Measurements from ENCODE around the gene CSNK2B.

GRCh38 chr6:31626952-31627351 is 38.9 kb upstream of the CSNK2B start:
- no peak for TF ChIP-seq CTCF (conservative IDR thresholded peaks at IDR 0.05)
- TF ChIP-seq ZFX (IDR thresholded peaks at IDR 0.05), result no peak
